PC-3 (cell line): ENCODE results near the gene GADD45G. TPM values are rescaled to one million over a fixed set of nuclear protein-coding genes. Genes with fewer than 3 reads are reported as not detected.

Experiments used
- ATAC-seq: fragments of 200-7000 bp; cut with Tn5 transposase; 2 replicates; pipeline ENCODE4 v1.9.1; 2020; ENCODE audit warnings: mild to moderate bottlenecking, moderate library complexity
- BruUV-seq: library from RNA; stranded (reverse); fragments of 400-500 nt; replicated peaks from 2 replicates; lab custom pipeline; 2021; lab: Mats Ljungman, UMichigan
- CTCF ChIA-PET: fragments of 300-600 bp; sonication (Branson Sonifier 250); formaldehyde crosslinking; loops from one replicate; lab custom pipeline; 2022; ENCODE audit warnings: antibody characterized with exemption; lab: Charles Lee
- POLR2A ChIA-PET: fragments of 300-600 bp; sonication (Branson Sonifier 250); formaldehyde crosslinking; loops from one replicate; lab custom pipeline; 2022; ENCODE audit warnings: antibody characterized with exemption; ENCODE audit not compliant: unreplicated experiment; lab: Charles Lee
- DNase-seq: peaks from one replicate; pipeline ENCODE4 v3.0.0-alpha.2; 2015
- H2AFZ ChIP-seq: fragments of 300-600 bp; sonication (generic); 2 replicates; pipeline ENCODE4 v1.6.0; 2016; ENCODE audit warnings: antibody characterized with exemption, low read length
- H3F3A ChIP-seq: fragments of 300-600 bp; sonication (generic); one replicate; pipeline ENCODE4 v1.6.0; 2017; ENCODE audit warnings: antibody characterized with exemption, low read length, control low read depth, mild to moderate bottlenecking; ENCODE audit not compliant: unreplicated experiment
- H3K27ac ChIP-seq: fragments of 300-600 bp; sonication (generic); 2 replicates; pipeline ENCODE4 v1.5.1; 2016; ENCODE audit warnings: mild to moderate bottlenecking, low read length
- H3K27me3 ChIP-seq: fragments of 300-600 bp; sonication (generic); 2 replicates; pipeline ENCODE4 v1.6.1; 2016; ENCODE audit warnings: low read length, mixed read lengths
- H3K36me3 ChIP-seq: fragments of 300-600 bp; sonication (generic); 2 replicates; pipeline ENCODE4 v1.6.1; 2016; ENCODE audit warnings: low read depth, mixed run types, low read length, mixed read lengths
- H3K4me1 ChIP-seq: fragments of 300-600 bp; sonication (generic); 2 replicates; pipeline ENCODE4 v1.5.1; 2016; ENCODE audit warnings: low read length; ENCODE audit not compliant: insufficient read depth
- H3K4me2 ChIP-seq: fragments of 300-600 bp; sonication (generic); 2 replicates; pipeline ENCODE4 v1.6.0; 2016; ENCODE audit warnings: low read length
- H3K4me3 ChIP-seq: fragments of 300-600 bp; sonication (generic); 2 replicates; pipeline ENCODE4 v1.5.1; 2016; ENCODE audit warnings: mild to moderate bottlenecking, low read length, mixed read lengths
- H3K79me2 ChIP-seq: fragments of 300-600 bp; sonication (generic); 2 replicates; pipeline ENCODE4 v1.6.1; 2017; ENCODE audit warnings: low read length, mixed read lengths
- H3K9ac ChIP-seq: fragments of 300-600 bp; sonication (generic); 2 replicates; pipeline ENCODE4 v1.6.0; 2016; ENCODE audit warnings: mild to moderate bottlenecking, low read length
- H3K9me2 ChIP-seq: fragments of 300-600 bp; sonication (generic); replicated peaks from 2 replicates; pipeline ENCODE4 v1.6.1; 2016; ENCODE audit warnings: mixed run types, low read length, mixed read lengths
- H3K9me3 ChIP-seq: fragments of 300-600 bp; sonication (generic); 2 replicates; pipeline ENCODE4 v1.6.1; 2016; ENCODE audit warnings: low read length, mixed read lengths
- H4K20me1 ChIP-seq: fragments of 300-600 bp; sonication (generic); 2 replicates; pipeline ENCODE4 v1.6.1; 2016; ENCODE audit warnings: low read length, mixed read lengths
- CTCF ChIP-seq: fragments of 300-600 bp; sonication (generic); conservative IDR thresholded peaks from 2 replicates; pipeline ENCODE4 v1.5.1; 2017; ENCODE audit warnings: antibody characterized with exemption, low read depth, mild to moderate bottlenecking, low read length
- EZH2 ChIP-seq: fragments of 300-600 bp; sonication (generic); IDR thresholded peaks from one replicate; pipeline ENCODE4 v1.6.1; 2017; ENCODE audit warnings: antibody characterized with exemption, mild to moderate bottlenecking, low read length; ENCODE audit not compliant: unreplicated experiment
- EZH2phosphoT487 ChIP-seq: fragments of 300-600 bp; sonication (generic); IDR thresholded peaks from 2 replicates; pipeline ENCODE4 v1.6.1; 2018; ENCODE audit warnings: mild to moderate bottlenecking, antibody characterized with exemption, low read length, borderline replicate concordance
- intact Hi-C: fragments of 100-400 bp; cut with micrococcal nuclease; formaldehyde crosslinking; loops from 2 replicates; pipeline ENCODE4 v1.9.0; 2023
- total RNA-seq: library from RNA; depleted of rRNA; stranded (reverse); fragments of >200 nt; gene quantifications from 2 replicates; pipeline ENCODE4 v1.2.3, GENCODE V29; 2014

Gene GADD45G
- total RNA-seq, 1 experiment from 2014 or later: 2.1 TPM

- TF ChIP-seq EZH2 (no peak), EZH2phosphoT487 (no peak)
- CTCF ChIA-PET: no interaction called here
- intact Hi-C loops: no loop called here
Observed at GRCh38 chr9:89609426-89610006, 4.7 kb downstream of the GADD45G start.

GRCh38 chr9:89610391-89610925 lies 5.6 kb downstream of the GADD45G start:
- no peaks in the 10 kb centered on the region for H3K79me2 ChIP-seq
- intact Hi-C loops: no loop called here
- H3F3A ChIP-seq: no peaks in the 10 kb centered on the region
- POLR2A ChIA-PET: no interaction called here
- no peaks in the 10 kb centered on the region for H4K20me1 ChIP-seq
- no peak for DNase-seq
- no peak overlapping the region for H3K27ac ChIP-seq
- H3K27me3 ChIP-seq: peaks cover 27% of the 10 kb centered on the region
- H3K9me2 ChIP-seq: no peaks in the 10 kb centered on the region
- H3K9me3 ChIP-seq: no peaks in the 10 kb centered on the region
- no peak overlapping the region for H3K4me2 ChIP-seq
- TF ChIP-seq CTCF (no peak), EZH2 (no peak), EZH2phosphoT487 (no peak)
- no peaks in the 10 kb centered on the region for H3K36me3 ChIP-seq
- no peak overlapping the region for H3K4me3 ChIP-seq
- BruUV-seq: no TSS peak
- H3K9ac ChIP-seq: no peak overlapping the region
- ATAC-seq: no peak
- no peak overlapping the region for H2AFZ ChIP-seq
- H3K4me1 ChIP-seq: peaks cover 11% of the 10 kb centered on the region
- CTCF ChIA-PET: no interaction called here

More at GRCh38 chr9:89609426-89610006, 4.7 kb downstream of the GADD45G start:
- no TSS peak for BruUV-seq
- H2AFZ ChIP-seq: no peak overlapping the region
- no peak overlapping the region for H3K9ac ChIP-seq
- H4K20me1 ChIP-seq: no peaks in the 10 kb centered on the region
- no peaks in the 10 kb centered on the region for H3F3A ChIP-seq
- H3K36me3 ChIP-seq: no peaks in the 10 kb centered on the region
- peaks cover 11% of the 10 kb centered on the region for H3K4me1 ChIP-seq
- H3K9me2 ChIP-seq: no peaks in the 10 kb centered on the region
- no peaks in the 10 kb centered on the region for H3K9me3 ChIP-seq
- H3K4me3 ChIP-seq: no peak overlapping the region
- ATAC-seq (no peak), DNase-seq (no peak)
- POLR2A ChIA-PET: no interaction called here
- H3K27ac ChIP-seq: no peak overlapping the region
- H3K79me2 ChIP-seq: no peaks in the 10 kb centered on the region
- no peak overlapping the region for H3K4me2 ChIP-seq
- H3K27me3 ChIP-seq: peaks cover 27% of the 10 kb centered on the region

GRCh38 chr9:89611425-89611824 lies 6.6 kb downstream of the GADD45G start:
- TF ChIP-seq CTCF (no peak), EZH2phosphoT487 (no peak)
- Histone ChIP-seq H3K79me2 (no peaks in the 10 kb centered on the region), H2AFZ (no peak overlapping the region), H3K4me1 (peaks cover 8% of the 10 kb centered on the region), H3K27ac (no peak overlapping the region), H3K4me3 (no peak overlapping the region), H3K36me3 (no peaks in the 10 kb centered on the region), H3K9ac (no peak overlapping the region), H3K27me3 (peaks cover 27% of the 10 kb centered on the region), H4K20me1 (no peaks in the 10 kb centered on the region), H3K9me2 (no peaks in the 10 kb centered on the region), H3K9me3 (no peaks in the 10 kb centered on the region), H3K4me2 (no peak overlapping the region), H3F3A (no peaks in the 10 kb centered on the region)
- POLR2A ChIA-PET: no interaction called here
- BruUV-seq: no TSS peak
- DNase-seq: no peak
- intact Hi-C loops: no loop called here
- no peak for ATAC-seq
- CTCF ChIA-PET: no interaction called here
